Epithelial cell of proximal tubule (primary cell): Measurements from ENCODE around the gene ARHGEF26. TPM values are rescaled to one million over a fixed set of nuclear protein-coding genes. Genes with fewer than 3 reads are reported as not detected.

Source experiments
- DNase-seq: peaks from one replicate; pipeline ENCODE4 v3.0.0-alpha.2; 2011; ENCODE audit warnings: low read depth
- H3K4me3 ChIP-seq: 2 replicates; pipeline ENCODE4 v1.5.1; 2011; ENCODE audit warnings: low read depth, mild to moderate bottlenecking, low read length
- CTCF ChIP-seq: conservative IDR thresholded peaks from 2 replicates; pipeline ENCODE4 v1.5.1; 2012; ENCODE audit warnings: low read depth, mild to moderate bottlenecking, low read length
- total RNA-seq: library from RNA; depleted of rRNA; stranded (reverse); fragments of >200 nt; gene quantifications from 2 replicates; pipeline ENCODE4 v1.2.3, GENCODE V29; 2015

The ARHGEF26 gene
- total RNA-seq, 1 donor from 2014 or later = 2.9 TPM

GRCh38 chr3:154139996-154140436 lies 18.8 kb downstream of the ARHGEF26 start:
- H3K4me3 ChIP-seq = no peak overlapping the region
- no peak for DNase-seq
- no peak for TF ChIP-seq CTCF

GRCh38 chr3:154142608-154143007 lies 21.4 kb downstream of the ARHGEF26 start:
- no peak for TF ChIP-seq CTCF
- DNase-seq = no peak
- no peak overlapping the region for H3K4me3 ChIP-seq

GRCh38 chr3:154143873-154144272 lies 22.7 kb downstream of the ARHGEF26 start:
- DNase-seq = no peak
- no peak overlapping the region for H3K4me3 ChIP-seq
- TF ChIP-seq CTCF = no peak

GRCh38 chr3:154144825-154145465 lies 23.8 kb downstream of the ARHGEF26 start:
- no peak for DNase-seq
- no peak overlapping the region for H3K4me3 ChIP-seq
- TF ChIP-seq CTCF = no peak

GRCh38 chr3:154148541-154148940 lies 27.4 kb downstream of the ARHGEF26 start:
- TF ChIP-seq CTCF = no peak
- H3K4me3 ChIP-seq = no peak overlapping the region
- DNase-seq = no peak

GRCh38 chr3:154149286-154149685 lies 28.1 kb downstream of the ARHGEF26 start:
- DNase-seq = no peak
- no peak for TF ChIP-seq CTCF
- H3K4me3 ChIP-seq = no peak overlapping the region

GRCh38 chr3:154151969-154152368 lies 30.8 kb downstream of the ARHGEF26 start:
- H3K4me3 ChIP-seq = no peak overlapping the region
- DNase-seq = no peak
- no peak for TF ChIP-seq CTCF
